ENCODE measurements around the gene RIPPLY2.
"Not testable (repeated sequence)": the region's sequence is repeated elsewhere in the genome, so short reads cannot be mapped to it uniquely, and the experiment has no call there.

Gene RIPPLY2, protein sequence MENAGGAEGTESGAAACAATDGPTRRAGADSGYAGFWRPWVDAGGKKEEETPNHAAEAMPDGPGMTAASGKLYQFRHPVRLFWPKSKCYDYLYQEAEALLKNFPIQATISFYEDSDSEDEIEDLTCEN

GRCh38 chr6:83853178-83854000 is at the start of gene RIPPLY2:
Gene RIPPLY2, plus strand, starts transcription at chr6:83853360. Its CDS starts 57 bp downstream, at chr6:83853417.
- DNase-seq (ENCODE audit: low spot score), result no peak

DNA sequence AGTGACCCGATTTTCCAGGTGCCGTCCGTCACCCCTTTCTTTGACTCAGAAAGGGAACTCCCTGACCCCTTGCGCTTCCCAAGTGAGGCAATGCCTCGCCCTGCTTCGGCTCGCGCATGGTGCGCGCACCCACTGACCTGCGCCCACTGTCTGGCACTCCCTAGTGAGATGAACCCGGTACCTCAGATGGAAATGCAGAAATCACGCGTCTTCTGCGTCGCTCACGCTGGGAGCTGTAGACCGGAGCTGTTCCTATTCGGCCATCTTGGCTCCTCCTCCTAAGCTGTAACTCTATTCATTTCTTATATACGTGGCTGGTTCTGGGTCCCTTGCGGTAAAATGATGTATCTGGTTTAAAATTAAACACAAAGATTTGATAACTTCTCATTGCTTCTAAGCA is 49.7 kb upstream of the RIPPLY2 start:
- DNase-seq (ENCODE audit: low spot score), result not testable (repeated sequence)

DNA sequence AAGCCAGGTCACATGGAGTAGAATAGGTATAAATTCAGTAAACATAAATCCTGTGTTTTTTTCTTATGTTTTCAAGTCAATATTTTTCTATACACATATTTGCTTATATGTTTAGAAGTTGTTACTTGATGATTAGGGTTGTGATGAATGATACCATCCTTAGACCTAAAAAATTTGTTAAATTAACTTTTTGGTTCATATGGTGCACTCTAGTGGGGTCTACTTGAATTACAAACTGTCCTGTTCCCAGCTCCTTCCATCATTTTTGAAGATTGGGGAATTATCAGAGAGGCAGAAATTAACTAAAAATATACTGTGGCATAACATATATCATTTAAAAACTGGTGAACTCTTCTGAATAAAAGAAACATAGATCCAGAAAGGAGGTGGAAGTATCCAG is 48.3 kb upstream of the RIPPLY2 start:
- no peak for DNase-seq (ENCODE audit: low spot score)

DNA sequence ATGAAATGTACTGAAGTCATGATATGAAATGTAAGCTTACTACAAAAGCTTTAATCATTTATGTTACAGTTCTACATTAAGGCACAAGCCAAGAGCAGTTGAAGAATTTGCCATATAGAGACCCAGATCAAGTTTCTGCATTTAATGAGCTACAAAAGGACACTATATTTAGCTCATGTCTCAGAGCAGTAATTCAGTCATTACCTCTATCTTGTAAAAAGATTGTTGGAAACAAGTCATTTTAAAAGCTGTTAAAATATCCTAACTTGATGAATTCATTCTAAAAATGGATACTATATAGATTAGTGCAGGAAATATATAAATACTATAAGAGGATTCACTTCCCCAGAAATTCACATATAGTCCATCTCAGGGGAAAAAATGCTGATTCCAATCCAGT is 45.2 kb upstream of the RIPPLY2 start:
- no peak for DNase-seq (ENCODE audit: low spot score)

- DNase-seq (ENCODE audit: low spot score), result no peak
Observed at GRCh38 chr6:83808926-83809325, 44.2 kb upstream of the RIPPLY2 start.

DNA sequence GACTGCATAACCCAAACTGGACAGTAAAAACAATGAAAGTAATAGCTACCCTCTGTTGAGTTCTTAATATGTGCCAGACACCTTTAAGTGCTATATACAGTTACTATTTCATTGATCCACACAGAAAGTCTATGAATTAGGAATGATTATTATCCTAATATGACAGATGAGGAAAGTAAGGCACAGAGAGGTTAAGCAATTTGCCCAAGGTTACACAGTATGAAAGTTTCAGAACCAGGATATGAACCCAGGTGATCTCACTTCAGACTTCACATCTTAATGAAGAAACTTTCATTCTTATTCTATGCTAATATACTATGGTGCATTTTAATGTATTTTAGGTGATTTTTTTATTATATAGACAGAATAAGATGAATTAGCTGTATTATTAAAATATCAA is 40.6 kb upstream of the RIPPLY2 start:
- DNase-seq (ENCODE audit: low spot score), result no peak

DNA sequence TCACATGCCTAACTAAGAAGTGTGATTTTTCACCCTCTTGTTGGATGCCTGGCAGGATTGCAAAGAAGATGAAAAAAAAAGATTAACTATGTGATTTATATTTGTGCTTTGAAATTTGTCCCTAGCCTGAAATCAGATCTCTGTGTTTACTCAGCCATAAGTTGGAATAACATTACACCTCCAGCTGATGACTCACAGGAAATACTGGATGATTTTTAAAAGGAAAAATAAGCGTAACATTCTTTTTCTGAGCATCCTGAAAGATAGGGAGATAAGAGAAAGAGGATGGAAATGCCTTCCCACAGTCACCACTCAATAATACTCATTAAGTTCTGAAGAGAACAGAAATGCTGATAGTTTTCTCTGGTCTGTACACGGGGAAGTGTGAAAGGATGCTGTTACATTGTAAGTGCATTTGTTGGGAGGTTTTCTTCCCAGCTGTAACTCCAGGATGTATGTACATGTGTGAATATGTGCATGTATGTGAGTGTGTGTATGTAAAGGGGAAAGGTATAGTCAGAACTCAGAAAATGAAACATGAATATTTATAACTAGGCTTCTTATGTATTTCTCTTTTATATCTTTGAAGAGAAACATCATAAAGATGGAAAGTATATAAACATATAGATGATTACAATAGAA is 37.4 kb upstream of the RIPPLY2 start:
- peak; percentile 31 for DNase-seq (ENCODE audit: low spot score)

- no peak for DNase-seq (ENCODE audit: low spot score)
Observed at GRCh38 chr6:83822629-83823169, 30.5 kb upstream of the RIPPLY2 start.

- DNase-seq (ENCODE audit: low spot score), result no peak
Observed at GRCh38 chr6:83824388-83824801, 28.8 kb upstream of the RIPPLY2 start.

GRCh38 chr6:83824831-83825230 is 28.3 kb upstream of the RIPPLY2 start:
- no peak for DNase-seq (ENCODE audit: low spot score)

GRCh38 chr6:83827050-83827449 is 26.1 kb upstream of the RIPPLY2 start:
- peak; percentile 22 for DNase-seq (ENCODE audit: low spot score)

- DNase-seq (ENCODE audit: low spot score), result no peak
Observed at GRCh38 chr6:83838727-83839126, 14.4 kb upstream of the RIPPLY2 start.

GRCh38 chr6:83844170-83844569 is 9.0 kb upstream of the RIPPLY2 start:
- DNase-seq (ENCODE audit: low spot score), result no peak

DNA sequence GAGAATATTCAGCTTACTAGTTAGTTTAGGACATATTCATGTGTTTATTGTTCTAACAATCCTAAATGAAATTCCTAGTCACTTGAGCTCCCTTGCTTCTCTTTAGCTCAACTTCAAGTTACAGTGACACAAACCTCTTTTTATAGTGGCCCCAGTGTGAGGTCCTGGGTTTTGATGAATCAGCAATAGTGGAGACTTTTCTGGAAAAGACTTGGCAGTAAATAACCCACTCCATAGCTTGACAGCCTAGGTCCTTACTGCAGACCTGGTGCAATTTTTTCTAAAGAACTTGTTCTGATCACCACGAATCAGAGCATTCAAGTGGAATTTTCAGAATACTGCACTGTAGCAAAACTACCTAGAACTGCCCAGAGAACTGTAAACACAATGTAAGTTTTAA is 6.9 kb upstream of the RIPPLY2 start:
- no peak for DNase-seq (ENCODE audit: low spot score)

- DNase-seq (ENCODE audit: low spot score), result peak; percentile 16
Observed at GRCh38 chr6:83847179-83847578, 6.0 kb upstream of the RIPPLY2 start.

DNA sequence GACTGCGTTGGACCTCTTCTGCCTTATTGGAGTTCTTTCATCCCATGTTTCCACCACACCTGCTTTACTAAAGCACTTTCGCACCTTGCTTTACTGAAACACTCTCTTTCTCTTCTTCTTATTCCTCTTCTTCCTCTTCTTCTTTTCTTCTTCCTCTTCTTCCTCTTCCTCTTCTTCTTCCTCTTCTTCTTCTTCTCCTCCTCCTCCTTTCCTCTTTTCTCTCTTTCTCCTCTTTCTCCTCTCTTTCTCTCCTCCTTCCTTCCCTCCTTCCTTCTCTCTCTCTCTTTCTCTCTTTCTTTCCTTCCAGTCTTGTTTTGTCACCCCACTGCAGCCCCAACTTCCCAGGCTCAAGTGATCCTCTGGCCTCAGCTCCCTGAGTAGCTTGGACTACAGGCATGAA is 4.0 kb upstream of the RIPPLY2 start:
- no peak for DNase-seq (ENCODE audit: low spot score)

DNA sequence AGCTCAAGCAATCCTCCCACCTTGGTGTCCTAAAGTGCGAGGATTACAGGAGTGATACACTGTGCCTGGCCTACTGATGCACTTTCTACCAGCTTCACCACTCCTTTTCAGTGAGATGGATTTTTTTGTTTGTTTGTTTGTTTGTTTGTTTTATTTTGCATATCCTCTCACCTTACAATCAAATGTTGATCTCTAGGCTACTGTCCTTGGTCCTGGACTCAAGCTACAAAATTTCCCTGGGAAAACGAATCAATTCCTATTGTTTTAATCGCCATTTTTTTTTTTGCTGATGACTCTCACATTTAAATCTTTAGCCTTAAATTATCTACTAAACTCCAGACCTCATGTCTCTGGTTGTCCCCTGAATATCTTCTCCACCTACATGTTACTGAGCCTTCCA is 3.5 kb upstream of the RIPPLY2 start:
- DNase-seq (ENCODE audit: low spot score), result no peak

- no peak for DNase-seq (ENCODE audit: low spot score)
Observed at GRCh38 chr6:83852528-83853177, 507 bp upstream of the RIPPLY2 start.

GRCh38 chr6:83854001-83854501 is 891 bp downstream of the RIPPLY2 start:
- DNase-seq (ENCODE audit: low spot score), result no peak

GRCh38 chr6:83854766-83855165 is 1.6 kb downstream of the RIPPLY2 start:
- no peak for DNase-seq (ENCODE audit: low spot score)

DNA sequence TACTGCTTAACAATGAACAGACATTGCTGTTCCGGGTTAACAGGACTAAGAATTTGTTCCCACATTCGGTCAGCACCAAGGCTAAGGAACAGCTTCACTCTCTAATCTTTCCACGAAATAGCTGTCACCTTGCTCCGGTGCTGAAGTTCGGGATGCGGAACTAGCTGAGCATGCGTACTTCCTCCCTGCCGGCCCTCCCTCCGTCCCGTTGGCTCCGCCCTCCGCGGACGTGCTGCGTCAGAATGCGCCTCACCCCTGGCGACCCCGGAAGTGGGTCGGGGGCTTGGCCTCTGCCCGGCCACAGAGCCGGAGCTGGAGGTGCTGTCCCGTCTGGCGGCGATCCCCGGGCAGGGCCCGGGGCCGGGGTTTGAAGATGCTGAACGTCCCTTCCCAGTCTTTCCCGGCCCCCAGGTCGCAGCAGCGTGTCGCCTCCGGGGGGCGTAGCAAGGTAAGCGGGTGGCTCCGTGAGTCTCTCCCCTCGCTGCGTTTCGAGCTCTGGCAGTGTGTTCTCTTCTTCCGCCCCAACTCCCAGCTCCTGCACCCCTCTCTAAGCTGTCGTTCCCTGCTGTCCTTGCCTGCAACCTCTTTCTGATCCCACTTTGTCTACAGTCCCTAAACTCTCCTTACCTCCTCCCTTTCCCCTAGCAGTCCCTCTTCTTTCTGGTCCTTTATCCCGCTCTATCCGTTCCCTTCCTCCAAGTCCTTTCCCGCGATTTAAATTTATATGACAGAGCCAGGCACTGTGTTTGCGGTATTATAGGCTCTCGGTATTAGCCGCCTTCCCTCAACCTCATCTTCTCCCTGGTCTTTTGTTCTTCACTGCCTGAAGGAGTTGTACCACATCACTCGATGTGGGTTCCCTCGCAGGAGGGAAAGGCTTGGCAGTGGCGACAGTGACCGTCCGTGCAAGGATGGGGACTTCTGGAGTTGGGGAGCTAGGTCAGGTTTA is 6.5 kb downstream of the RIPPLY2 start, which contains the start of gene CYB5R4:
Gene CYB5R4, plus strand, starts transcription at position 280 of the 949 bp plus-strand sequence. Its CDS starts 94 bp downstream, at position 374.
- DNase-seq (ENCODE audit: low spot score), result peak; percentile 95
